Esophagus muscularis mucosa (tissue), 4 donors: ENCODE results near the gene GALNT2. TPM values are rescaled to one million over a fixed set of nuclear protein-coding genes. Genes with fewer than 3 reads are reported as not detected.

Source experiments
- DNase-seq: peaks from one replicate; pipeline ENCODE4 v3.0.0-alpha.2; 2017; ENCODE audit errors: extremely low spot score
- H3K27ac ChIP-seq, 4 donors: fragments of 200-600 bp; sonication (generic); replicated peaks in 1 of 4; 1 replicate in 3 of 4; 2 replicates in 1 of 4; pipeline ENCODE4 v1.5.1; 2016 to 2019; ENCODE audit warnings: mild to moderate bottlenecking in 1 of 4
- H3K27me3 ChIP-seq, 4 donors: fragments of 200-600 bp; sonication (generic); one replicate each; pipeline versions ENCODE4 v1.5.1 to v1.6.0; 2016 to 2019
- H3K36me3 ChIP-seq, 4 donors: fragments of 200-600 bp; sonication (generic); one replicate each; pipeline ENCODE4 v1.5.1; 2016 to 2019
- H3K4me1 ChIP-seq, 4 donors: fragments of 200-600 bp; sonication (generic); one replicate each; pipeline ENCODE4 v1.5.1; 2016 to 2019
- H3K4me3 ChIP-seq, 4 donors: fragments of 200-600 bp; sonication (generic); 1 replicate in 2 of 4; 2 replicates in 2 of 4; pipeline ENCODE4 v1.5.1; 2016 to 2019; ENCODE audit warnings: mild to moderate bottlenecking in 4 of 4, moderate library complexity in 1 of 4
- H3K9me3 ChIP-seq, 4 donors: fragments of 200-600 bp; sonication (generic); 1 replicate in 3 of 4; 2 replicates in 1 of 4; pipeline ENCODE4 v1.5.1; 2016 to 2019
- CTCF ChIP-seq, 3 experiments: fragments of 200-600 bp in 2 of 3; fragments of 450-650 bp in 1 of 3; sonication (generic) in 2 of 3; IDR thresholded peaks; one replicate each; pipeline ENCODE4 v1.5.1; 2017 to 2019; ENCODE audit warnings: antibody characterized with exemption in 3 of 3, mild to moderate bottlenecking in 2 of 3, moderate library complexity in 1 of 3
- EP300 ChIP-seq: sonication (generic); formaldehyde crosslinking; IDR thresholded peaks from one replicate; pipeline ENCODE4 v1.6.1; 2017; ENCODE audit warnings: antibody characterized with exemption
- POLR2A ChIP-seq: fragments of 450-650 bp; IDR thresholded peaks from one replicate; pipeline ENCODE4 v1.6.1; 2017; ENCODE audit warnings: antibody characterized with exemption, moderate library complexity, mild to moderate bottlenecking, low read depth
- POLR2AphosphoS5 ChIP-seq, 2 donors: sonication (generic); formaldehyde crosslinking; IDR thresholded peaks; one replicate each; pipeline ENCODE4 v1.6.1; 2017; ENCODE audit warnings: antibody characterized with exemption in 2 of 2
- WGBS: methylation state at CpG from one replicate; pipeline ENCODE4 v1.1.5; 2018; 5-methylcytosine and 5-hydroxymethylcytosine counted together
- intact Hi-C: fragments of 100-400 bp; cut with DNase I; formaldehyde crosslinking; loops from one replicate; pipeline ENCODE4 v1.15.1; 2023
- total RNA-seq, 4 donors: library from RNA; depleted of rRNA; stranded (reverse); fragments of >200 nt; gene quantifications; one replicate each; pipeline versions ENCODE4 v1.1.0 to v1.2.1, GENCODE V29; 2016

Gene GALNT2
- total RNA-seq, 4 donors from 2014 or later, result 89.6 to 145 (median 129) TPM

- Histone ChIP-seq H3K4me1 (no peaks in the 10 kb centered on the region), H3K27ac (no peak overlapping the region), H3K36me3 (no peaks in the 10 kb centered on the region), H3K4me3 (no peak overlapping the region), H3K9me3 (no peaks in the 10 kb centered on the region), H3K27me3 (no peaks in the 10 kb centered on the region)
- WGBS, result 93% methylated on average over 7 of the region's 7 CpGs
- peak; percentile 72 for DNase-seq
- intact Hi-C loops, result no loop called here
- TF ChIP-seq EP300, result no peak
- TF ChIP-seq CTCF (IDR thresholded peaks at IDR 0.05), result no peak
- TF ChIP-seq POLR2AphosphoS5 (IDR thresholded peaks at IDR 0.05), result no peak
- TF ChIP-seq POLR2A, result no peak
Observed at GRCh38 chr1:230044729-230045128, 22.3 kb upstream of the GALNT2 start.

- no peak overlapping the region for H3K27ac ChIP-seq
- no peak overlapping the region for H3K4me3 ChIP-seq
- H3K36me3 ChIP-seq, result no peaks in the 10 kb centered on the region
- no peaks in the 10 kb centered on the region for H3K9me3 ChIP-seq
- 61% methylated on average over 10 of the region's 10 CpGs for WGBS
- no peaks in the 10 kb centered on the region for H3K27me3 ChIP-seq
- TF ChIP-seq CTCF (IDR thresholded peaks at IDR 0.05) (no peak), POLR2A (no peak), EP300 (no peak), POLR2AphosphoS5 (IDR thresholded peaks at IDR 0.05) (no peak)
- peak; percentile 80 for DNase-seq
- intact Hi-C loops, result no loop called here
- H3K4me1 ChIP-seq, result no peaks in the 10 kb centered on the region
Observed at GRCh38 chr1:230047114-230047865, 19.7 kb upstream of the GALNT2 start.

GRCh38 chr1:230048322-230048721 lies 18.7 kb upstream of the GALNT2 start:
- H3K27ac ChIP-seq, result no peak overlapping the region
- H3K4me1 ChIP-seq, result no peaks in the 10 kb centered on the region
- no peaks in the 10 kb centered on the region for H3K36me3 ChIP-seq
- H3K9me3 ChIP-seq, result no peaks in the 10 kb centered on the region
- H3K4me3 ChIP-seq, result no peak overlapping the region
- TF ChIP-seq CTCF (IDR thresholded peaks at IDR 0.05) (no peak), POLR2A (no peak), EP300 (no peak), POLR2AphosphoS5 (IDR thresholded peaks at IDR 0.05) (no peak)
- intact Hi-C loops, result no loop called here
- peak; percentile 55 for DNase-seq
- no peaks in the 10 kb centered on the region for H3K27me3 ChIP-seq
- 91% methylated on average over 2 of the region's 2 CpGs for WGBS

GRCh38 chr1:230048922-230049321 lies 18.1 kb upstream of the GALNT2 start:
- no peaks in the 10 kb centered on the region for H3K9me3 ChIP-seq
- 63% methylated on average over 1 of the region's 1 CpG for WGBS
- no peaks in the 10 kb centered on the region for H3K27me3 ChIP-seq
- intact Hi-C loops, result no loop called here
- no peak overlapping the region for H3K27ac ChIP-seq
- no peaks in the 10 kb centered on the region for H3K4me1 ChIP-seq
- no peak for TF ChIP-seq POLR2A
- TF ChIP-seq EP300, result no peak
- no peaks in the 10 kb centered on the region for H3K36me3 ChIP-seq
- no peak overlapping the region for H3K4me3 ChIP-seq
- peak; percentile 91 for DNase-seq

GRCh38 chr1:230049731-230050130 lies 17.3 kb upstream of the GALNT2 start:
- TF ChIP-seq POLR2A (no peak), POLR2AphosphoS5 (IDR thresholded peaks at IDR 0.05) (no peak), EP300 (no peak), CTCF (IDR thresholded peaks at IDR 0.05) (no peak)
- Histone ChIP-seq H3K36me3 (no peaks in the 10 kb centered on the region), H3K27ac (no peak overlapping the region), H3K4me1 (no peaks in the 10 kb centered on the region), H3K9me3 (no peaks in the 10 kb centered on the region), H3K27me3 (no peaks in the 10 kb centered on the region), H3K4me3 (no peak overlapping the region)
- DNase-seq, result no peak
- 73% methylated on average over 2 of the region's 2 CpGs for WGBS
- intact Hi-C loops, result no loop called here
